ENCODE results near the gene GTF2A1. TPM values are rescaled to one million over a fixed set of nuclear protein-coding genes. Genes with fewer than 3 reads are reported as not detected.

GTF2A1 gene
- total RNA-seq, 4 donors from 2014 or later: 17.1 to 35.1 (median 28.4) TPM

DNA sequence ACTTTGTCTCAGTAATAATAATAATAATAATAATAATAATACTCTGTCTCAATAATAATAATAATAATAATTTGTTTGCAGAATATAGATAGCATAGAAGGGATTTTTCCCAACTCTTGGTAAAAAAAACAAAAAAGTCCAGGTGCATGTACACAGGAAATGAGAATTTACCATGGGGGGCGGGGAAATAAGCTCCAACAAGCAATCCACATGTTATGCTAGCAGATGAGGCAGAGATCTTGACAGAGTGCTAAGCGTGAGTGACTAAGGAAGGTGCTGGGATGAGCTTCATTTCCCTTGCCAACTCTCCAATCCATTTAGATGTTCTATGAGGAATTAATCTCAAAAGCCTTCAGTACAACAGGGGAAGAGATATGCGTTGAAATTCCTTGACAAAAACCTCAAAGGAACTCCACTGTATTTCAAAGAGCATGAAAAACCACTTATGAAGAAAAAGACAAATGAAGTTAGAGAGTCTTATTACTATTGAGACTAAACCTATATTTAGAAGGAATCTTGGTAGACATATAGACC lies 44.9 kb upstream of the GTF2A1 start:
- WGBS: 53% methylated on average over 3 of the region's 3 CpGs
- Histone ChIP-seq H3K27me3 (peaks cover 0 to 4% (median 0%) of the 10 kb centered on the region in 4 donors), H3K27ac (replicated peaks in 1 of 4) (no peak overlapping the region), H3K36me3 (no peaks in the 10 kb centered on the region), H3K4me3 (no peak overlapping the region), H3K4me1 (peaks cover 0 to 6% (median 2%) of the 10 kb centered on the region in 4 donors), H3K9me3 (no peaks in the 10 kb centered on the region)
- no peak for TF ChIP-seq POLR2AphosphoS5 (IDR thresholded peaks at IDR 0.05)
- TF ChIP-seq EP300 (IDR thresholded peaks at IDR 0.05): no peak
- TF ChIP-seq, protein P1, sequence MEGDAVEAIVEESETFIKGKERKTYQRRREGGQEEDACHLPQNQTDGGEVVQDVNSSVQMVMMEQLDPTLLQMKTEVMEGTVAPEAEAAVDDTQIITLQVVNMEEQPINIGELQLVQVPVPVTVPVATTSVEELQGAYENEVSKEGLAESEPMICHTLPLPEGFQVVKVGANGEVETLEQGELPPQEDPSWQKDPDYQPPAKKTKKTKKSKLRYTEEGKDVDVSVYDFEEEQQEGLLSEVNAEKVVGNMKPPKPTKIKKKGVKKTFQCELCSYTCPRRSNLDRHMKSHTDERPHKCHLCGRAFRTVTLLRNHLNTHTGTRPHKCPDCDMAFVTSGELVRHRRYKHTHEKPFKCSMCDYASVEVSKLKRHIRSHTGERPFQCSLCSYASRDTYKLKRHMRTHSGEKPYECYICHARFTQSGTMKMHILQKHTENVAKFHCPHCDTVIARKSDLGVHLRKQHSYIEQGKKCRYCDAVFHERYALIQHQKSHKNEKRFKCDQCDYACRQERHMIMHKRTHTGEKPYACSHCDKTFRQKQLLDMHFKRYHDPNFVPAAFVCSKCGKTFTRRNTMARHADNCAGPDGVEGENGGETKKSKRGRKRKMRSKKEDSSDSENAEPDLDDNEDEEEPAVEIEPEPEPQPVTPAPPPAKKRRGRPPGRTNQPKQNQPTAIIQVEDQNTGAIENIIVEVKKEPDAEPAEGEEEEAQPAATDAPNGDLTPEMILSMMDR (IDR thresholded peaks at IDR 0.05): no peak
- no peak for TF ChIP-seq POLR2A (IDR thresholded peaks at IDR 0.05; ENCODE audit: low read depth)
- intact Hi-C loops (cut with DNase I): no loop called here
- peak; percentile 45 for DNase-seq (ENCODE audit: extremely low spot score)

DNA sequence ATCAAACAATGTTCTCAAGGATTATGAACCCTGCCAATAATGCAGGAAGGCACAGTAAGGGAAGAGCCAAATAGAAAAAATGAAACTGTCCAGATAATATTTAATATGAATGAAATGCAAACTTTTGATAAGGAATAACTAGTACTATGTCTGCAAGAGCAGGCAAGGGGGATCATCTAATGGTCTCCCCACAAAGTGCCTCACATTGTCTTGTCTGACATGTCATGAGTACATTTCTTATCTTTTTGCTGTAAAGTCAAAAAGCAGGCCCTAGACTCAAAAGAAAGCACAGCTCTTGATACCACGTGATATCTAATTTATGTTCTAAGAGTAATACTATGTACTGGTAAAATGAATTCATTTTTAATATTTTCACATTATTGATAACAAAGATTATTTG lies 43.9 kb upstream of the GTF2A1 start:
- Histone ChIP-seq H3K9me3 (no peaks in the 10 kb centered on the region), H3K4me3 (no peak overlapping the region), H3K36me3 (no peaks in the 10 kb centered on the region), H3K4me1 (peaks cover 0 to 2% (median under 1%) of the 10 kb centered on the region in 4 donors), H3K27ac (replicated peaks in 1 of 4) (no peak overlapping the region), H3K27me3 (peaks cover 0 to 4% (median 0%) of the 10 kb centered on the region in 4 donors)
- no peak for TF ChIP-seq EP300 (IDR thresholded peaks at IDR 0.05)
- TF ChIP-seq, protein P1 (IDR thresholded peaks at IDR 0.05): no peak
- TF ChIP-seq POLR2AphosphoS5 (IDR thresholded peaks at IDR 0.05): no peak
- no peak for TF ChIP-seq POLR2A (IDR thresholded peaks at IDR 0.05; ENCODE audit: low read depth)
- DNase-seq (ENCODE audit: extremely low spot score): no peak
- WGBS: 92% methylated on average over 1 of the region's 1 CpG
- intact Hi-C loops (cut with DNase I): no loop called here

DNA sequence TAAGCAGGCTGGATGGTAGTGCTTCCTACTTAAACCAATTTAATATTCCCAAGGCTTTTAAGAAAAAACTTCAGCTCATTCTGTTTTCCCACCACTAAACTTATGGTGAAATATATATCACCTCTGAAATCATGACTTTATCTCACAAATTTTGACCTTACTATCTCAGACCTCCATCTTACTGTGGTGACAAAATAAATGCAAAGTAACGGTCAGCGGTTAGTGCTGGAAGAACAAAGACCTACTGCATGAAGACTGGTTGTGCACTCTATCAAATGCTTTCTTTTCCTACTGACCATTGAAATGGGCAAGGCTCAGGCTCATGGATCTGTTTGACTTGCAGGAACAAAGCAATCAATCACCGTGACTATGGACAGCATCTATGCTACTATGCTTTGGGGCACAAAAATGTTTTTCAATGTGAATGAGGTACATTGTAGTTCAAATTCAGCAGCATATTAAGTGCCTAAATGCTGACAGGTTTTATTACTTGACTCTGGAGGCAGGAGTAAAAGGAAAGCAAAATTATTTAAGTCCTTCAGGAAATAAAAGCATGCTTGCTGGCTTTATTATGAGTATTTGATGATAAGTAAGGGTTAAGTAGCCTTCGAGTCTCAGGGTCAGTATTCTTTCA lies 43.1 kb upstream of the GTF2A1 start:
- Histone ChIP-seq H3K4me1 (no peaks in the 10 kb centered on the region), H3K36me3 (no peaks in the 10 kb centered on the region), H3K9me3 (no peaks in the 10 kb centered on the region), H3K27ac (replicated peaks in 1 of 4) (no peak overlapping the region), H3K4me3 (no peak overlapping the region), H3K27me3 (peaks cover 0 to 4% (median 0%) of the 10 kb centered on the region in 4 donors)
- TF ChIP-seq EP300 (IDR thresholded peaks at IDR 0.05) (no peak), POLR2A (IDR thresholded peaks at IDR 0.05; ENCODE audit: low read depth) (no peak), POLR2AphosphoS5 (IDR thresholded peaks at IDR 0.05) (no peak)
- TF ChIP-seq, protein P1 (IDR thresholded peaks at IDR 0.05): no peak
- DNase-seq (ENCODE audit: extremely low spot score): no peak
- WGBS: 85% methylated on average over 4 of the region's 4 CpGs
- intact Hi-C loops (cut with DNase I): no loop called here

DNA sequence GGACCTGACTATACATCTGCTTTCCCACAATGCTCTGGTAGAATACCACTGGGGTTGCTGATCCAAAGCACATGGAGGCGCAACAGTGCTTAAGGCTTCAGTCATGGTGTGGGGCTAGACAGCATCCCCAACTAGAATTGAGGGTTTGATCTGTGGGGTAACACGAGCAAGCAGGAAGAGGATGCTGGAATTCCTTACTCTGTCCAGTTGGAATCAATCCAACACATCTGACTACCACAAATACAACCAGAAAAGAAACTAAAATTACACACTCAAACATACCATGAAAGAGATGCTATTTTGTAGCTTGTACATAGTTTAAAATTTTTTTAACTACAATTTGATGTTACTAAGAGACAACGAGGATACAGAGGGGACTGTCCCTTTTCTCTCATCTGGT lies 40.4 kb upstream of the GTF2A1 start:
- intact Hi-C loops (cut with DNase I): no loop called here
- Histone ChIP-seq H3K9me3 (no peaks in the 10 kb centered on the region), H3K36me3 (no peaks in the 10 kb centered on the region), H3K27ac (replicated peaks in 1 of 4) (no peak overlapping the region), H3K27me3 (peaks cover 0 to 4% (median 0%) of the 10 kb centered on the region in 4 donors), H3K4me1 (no peaks in the 10 kb centered on the region), H3K4me3 (no peak overlapping the region)
- TF ChIP-seq, protein P1 (IDR thresholded peaks at IDR 0.05): no peak
- TF ChIP-seq POLR2A (IDR thresholded peaks at IDR 0.05; ENCODE audit: low read depth) (no peak), POLR2AphosphoS5 (IDR thresholded peaks at IDR 0.05) (no peak), EP300 (IDR thresholded peaks at IDR 0.05) (no peak)
- peak; percentile 24 for DNase-seq (ENCODE audit: extremely low spot score)
- WGBS: 57% methylated on average over 3 of the region's 3 CpGs

Measured in esophagus muscularis mucosa (tissue), 4 donors.